Measurements from ENCODE around the gene AUNIP. TPM values are rescaled to one million over a fixed set of nuclear protein-coding genes. Genes with fewer than 3 reads are reported as not detected.

AUNIP gene
- polyA plus RNA-seq, 1 of the 3 experiments (the other 2 are of a cell fraction) = 1.9 TPM

GRCh38 chr1:25793585-25794170 is 65.6 kb downstream of the AUNIP start:
- Histone ChIP-seq H3K9me3 (no peaks in the 10 kb centered on the region), H3K4me2 (no peak overlapping the region), H3K9me2 (no peaks in the 10 kb centered on the region), H3K27me3 (ENCODE audit: insufficient read depth) (peaks cover 5% of the 10 kb centered on the region; the same call in 1 of the 2 replicates), H3F3A (replicated peaks; ENCODE audit: insufficient read depth) (no peaks in the 10 kb centered on the region), H3K27ac (ENCODE audit: low read depth in 2 of 2, low read length in 1 of 2) (no peak overlapping the region), H3K36me3 (replicated peaks in 1 of 2; ENCODE audit: control insufficient read depth in 1 of 2, insufficient read depth in 2 of 2, low read length in 1 of 2) (no peaks in the 10 kb centered on the region), H4K20me1 (ENCODE audit: insufficient read depth) (no peaks in the 10 kb centered on the region), H3K9ac (no peak overlapping the region), H3K4me1 (ENCODE audit: control insufficient read depth in 1 of 2, insufficient read depth in 2 of 2, low read depth in 1 of 2, low read length in 1 of 2) (peaks cover 0 to 12% of the 10 kb centered on the region in 2 experiments; a peak in 1 of 4 replicates), H2AFZ (ENCODE audit: low read depth) (no peak overlapping the region), H3K4me3 (ENCODE audit: low read depth in 2 of 2, low read length in 1 of 2) (no peak overlapping the region), H3K79me2 (ENCODE audit: insufficient read depth) (no peaks in the 10 kb centered on the region)
- no peak for DNase-seq
- ChIA-PET CTCF (interaction anchor here (0.7 to 1.1 kb wide), 3 partner anchors 13 to 179 kb away, joined by 3 read pairs; no protein-coding TSS in a partner anchor), POLR2A (no interaction called here)
- WGBS (ENCODE audit: low lambda C conversion rate) = 85% methylated on average over 7 of the region's 7 CpGs
- TF ChIP-seq SMC3 (IDR thresholded peaks at IDR 0.05; ENCODE audit: low read depth, low read length) (no peak), TCF12 (IDR thresholded peaks at IDR 0.05) (no peak), IRF3 (IDR thresholded peaks at IDR 0.05; ENCODE audit: low read depth, low read length) (no peak), EP300 (IDR thresholded peaks at IDR 0.05; ENCODE audit: borderline replicate concordance in 1 of 2, low read depth in 1 of 2, low read length in 1 of 2) (no peak), MAX (IDR thresholded peaks at IDR 0.05; ENCODE audit: low read depth) (no peak), EZH2phosphoT487 (IDR thresholded peaks at IDR 0.05; ENCODE audit: borderline replicate concordance, low read depth) (no peak), SIN3A (IDR thresholded peaks at IDR 0.05; ENCODE audit: borderline replicate concordance, low read depth, low read length) (no peak), REST (IDR thresholded peaks at IDR 0.05; ENCODE audit: low read depth, low read length) (no peak), MEF2A (IDR thresholded peaks at IDR 0.05; ENCODE audit: borderline replicate concordance, low read depth) (no peak), TEAD4 (IDR thresholded peaks at IDR 0.05; ENCODE audit: borderline replicate concordance, insufficient read depth) (no peak), GATA2 (CRISPR knock-in tag; IDR thresholded peaks at IDR 0.05) (no peak)

GRCh38 chr1:25792115-25792514 is 67.1 kb downstream of the AUNIP start:
- POLR2A ChIA-PET = no interaction called here
- TF ChIP-seq USF1 (IDR thresholded peaks at IDR 0.05; ENCODE audit: borderline replicate concordance, low read depth) (no peak), FOXJ3 (CRISPR knock-in tag; IDR thresholded peaks at IDR 0.05) (no peak), POLR2AphosphoS5 (IDR thresholded peaks at IDR 0.05; ENCODE audit: low read depth, low read length) (no peak), FOXM1 (IDR thresholded peaks at IDR 0.05; ENCODE audit: low read depth) (no peak), ZBTB33 (IDR thresholded peaks at IDR 0.05; ENCODE audit: borderline replicate concordance, low read depth) (no peak), USF2 (IDR thresholded peaks at IDR 0.05; ENCODE audit: borderline replicate concordance, low read depth, low read length) (no peak)

More at GRCh38 chr1:25792115-25792514, 67.1 kb downstream of the AUNIP start:
- no peak overlapping the region for H2AFZ ChIP-seq (ENCODE audit: low read depth)
- H3K36me3 ChIP-seq (replicated peaks in 1 of 2; ENCODE audit: control insufficient read depth in 1 of 2, insufficient read depth in 2 of 2, low read length in 1 of 2) = no peaks in the 10 kb centered on the region
- no peaks in the 10 kb centered on the region for H3K9me2 ChIP-seq
- H3K4me1 ChIP-seq (ENCODE audit: control insufficient read depth in 1 of 2, insufficient read depth in 2 of 2, low read depth in 1 of 2, low read length in 1 of 2) = peaks cover 0 to 15% of the 10 kb centered on the region in 2 experiments; a peak in 1 of 4 replicates
- H3K27ac ChIP-seq (ENCODE audit: low read depth in 2 of 2, low read length in 1 of 2) = no peak overlapping the region
- no peaks in the 10 kb centered on the region for H4K20me1 ChIP-seq (ENCODE audit: insufficient read depth)
- DNase-seq = no peak
- H3F3A ChIP-seq (replicated peaks; ENCODE audit: insufficient read depth) = no peaks in the 10 kb centered on the region
- no peaks in the 10 kb centered on the region for H3K79me2 ChIP-seq (ENCODE audit: insufficient read depth)
- CTCF ChIA-PET = interaction anchor here (1.0 to 1.7 kb wide), 2 partner anchors 26 to 184 kb away, joined by 3 to 4 read pairs; no protein-coding TSS in a partner anchor
- no peak overlapping the region for H3K4me3 ChIP-seq (ENCODE audit: low read depth in 2 of 2, low read length in 1 of 2)
- peaks cover 5% of the 10 kb centered on the region; the same call in 1 of the 2 replicates for H3K27me3 ChIP-seq (ENCODE audit: insufficient read depth)
- no peak overlapping the region for H3K9ac ChIP-seq
- 70% methylated on average over 4 of the region's 4 CpGs for WGBS (ENCODE audit: low lambda C conversion rate)
- H3K4me2 ChIP-seq = no peak overlapping the region
- H3K9me3 ChIP-seq = no peaks in the 10 kb centered on the region
